Mononuclear cell (primary cell): ENCODE data around the gene PDGFA. TPM values are rescaled to one million over a fixed set of nuclear protein-coding genes. Genes with fewer than 3 reads are reported as not detected.

ENCODE experiments used
- H3K27me3 ChIP-seq: 2 replicates; pipeline ENCODE4 v1.6.0; 2011; ENCODE audit warnings: low read length, control low read depth; ENCODE audit not compliant: insufficient read depth
- H3K4me1 ChIP-seq: 2 replicates; pipeline ENCODE4 v1.5.1; 2011; ENCODE audit warnings: mild to moderate bottlenecking, low read length, control low read depth; ENCODE audit not compliant: insufficient read depth
- H3K4me3 ChIP-seq: 2 replicates; pipeline ENCODE4 v1.5.1; 2011; ENCODE audit warnings: mild to moderate bottlenecking, low read length, moderate library complexity
- H3K9me3 ChIP-seq: 2 replicates; pipeline ENCODE4 v1.5.1; 2011; ENCODE audit warnings: low read depth, mild to moderate bottlenecking, control low read depth, low read length
- total RNA-seq: library from RNA; depleted of rRNA; stranded (reverse); fragments of >200 nt; gene quantifications from one replicate; pipeline ENCODE4 v1.2.3, GENCODE V29; 2012

The PDGFA gene
- total RNA-seq, 1 donor: 6.1 TPM

DNA sequence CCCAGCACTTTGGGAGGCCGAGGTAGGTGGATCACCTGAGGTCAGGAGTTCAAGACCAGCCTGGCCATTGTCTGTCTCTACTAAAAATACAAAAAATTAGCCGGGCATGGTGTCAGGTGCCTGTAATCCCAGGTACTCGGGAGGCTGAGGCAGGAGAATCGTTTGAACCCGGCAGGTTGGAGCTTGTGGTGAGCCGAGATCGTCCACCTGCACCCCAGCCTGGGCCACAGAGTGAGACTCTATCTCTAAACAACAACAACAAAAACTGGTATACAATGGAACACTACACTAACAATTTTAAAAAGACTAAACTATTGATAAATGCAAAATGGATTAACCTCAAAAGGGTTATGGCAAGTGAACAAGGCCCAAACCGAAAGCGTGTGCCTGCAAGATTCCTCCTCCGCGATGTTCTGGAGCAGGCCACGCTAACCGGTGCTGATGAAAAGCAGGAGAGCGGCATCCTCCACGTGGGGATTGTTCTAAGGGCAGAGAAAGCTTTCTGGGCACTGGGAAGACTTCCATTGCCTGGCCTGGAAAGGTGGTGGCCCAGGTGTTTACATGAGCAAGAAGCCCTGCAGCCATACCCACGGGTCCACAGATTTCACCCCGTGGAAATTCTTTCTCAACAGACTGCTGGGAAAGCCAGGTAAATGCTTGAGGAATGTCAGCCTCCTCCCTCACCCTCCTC is 53.8 kb downstream of the PDGFA start:
- H3K4me1 ChIP-seq: peaks cover 14% of the 10 kb centered on the region
- no peak overlapping the region for H3K4me3 ChIP-seq
- no peaks in the 10 kb centered on the region for H3K27me3 ChIP-seq
- no peaks in the 10 kb centered on the region for H3K9me3 ChIP-seq

GRCh38 chr7:464454-465401 is 54.9 kb downstream of the PDGFA start:
- H3K27me3 ChIP-seq: no peaks in the 10 kb centered on the region
- H3K4me1 ChIP-seq: peaks cover 14% of the 10 kb centered on the region
- no peaks in the 10 kb centered on the region for H3K9me3 ChIP-seq
- no peak overlapping the region for H3K4me3 ChIP-seq

DNA sequence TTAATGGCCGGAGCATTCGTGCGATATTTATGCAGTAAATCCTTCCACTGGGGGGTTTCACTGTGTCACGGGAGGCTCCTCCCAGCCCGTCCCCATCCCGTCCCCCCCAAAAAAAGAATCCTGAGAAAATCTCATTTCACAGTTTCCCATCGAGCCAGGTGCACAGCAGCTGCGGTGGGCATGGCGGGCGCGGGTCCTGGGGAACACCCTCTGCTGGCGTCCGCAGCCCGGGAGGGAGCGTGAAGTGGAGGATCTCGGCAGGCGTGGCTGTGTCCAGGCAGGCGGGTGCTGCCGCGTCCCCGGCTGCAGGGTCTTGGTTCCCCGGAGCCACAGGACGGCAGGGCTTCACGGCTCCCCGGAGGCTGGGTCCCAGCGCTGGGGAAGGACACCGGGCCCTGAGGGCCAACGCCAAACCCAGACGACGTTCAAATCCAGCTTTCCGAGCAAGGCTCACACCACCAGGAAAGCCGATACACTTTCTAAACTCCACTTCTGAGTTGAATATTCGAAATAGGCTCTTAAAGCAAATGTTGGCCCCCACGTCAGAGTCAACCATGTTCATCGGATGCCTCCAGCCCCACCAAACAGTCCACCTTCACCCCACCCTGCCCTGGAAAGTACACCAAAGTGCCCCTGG is 55.7 kb downstream of the PDGFA start:
- H3K27me3 ChIP-seq: no peaks in the 10 kb centered on the region
- no peaks in the 10 kb centered on the region for H3K9me3 ChIP-seq
- H3K4me3 ChIP-seq: no peak overlapping the region
- peaks cover 7% of the 10 kb centered on the region for H3K4me1 ChIP-seq

DNA sequence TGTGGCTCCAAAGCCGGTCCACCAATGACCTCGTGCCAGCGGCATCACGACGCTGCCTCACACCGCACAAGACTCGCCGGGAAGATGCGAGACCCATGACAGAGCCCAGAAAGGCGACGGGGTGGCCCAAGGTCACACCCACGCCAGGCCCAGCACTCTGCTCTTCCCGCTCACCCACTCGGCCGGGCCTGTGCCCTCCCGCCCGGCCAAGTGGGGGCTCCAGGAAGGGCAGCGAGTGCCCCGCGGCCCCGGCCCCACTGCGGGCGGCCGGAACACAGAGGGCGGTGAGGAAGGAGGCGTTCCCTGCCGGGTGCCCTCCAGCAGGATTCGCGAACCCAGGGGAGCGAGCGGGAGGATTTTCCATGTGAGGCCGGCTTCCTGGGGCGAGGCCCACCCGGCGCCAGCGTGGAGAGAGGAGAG is 56.3 kb downstream of the PDGFA start:
- H3K4me3 ChIP-seq: no peak overlapping the region
- no peaks in the 10 kb centered on the region for H3K9me3 ChIP-seq
- no peaks in the 10 kb centered on the region for H3K27me3 ChIP-seq
- H3K4me1 ChIP-seq: peaks cover 1% of the 10 kb centered on the region

DNA sequence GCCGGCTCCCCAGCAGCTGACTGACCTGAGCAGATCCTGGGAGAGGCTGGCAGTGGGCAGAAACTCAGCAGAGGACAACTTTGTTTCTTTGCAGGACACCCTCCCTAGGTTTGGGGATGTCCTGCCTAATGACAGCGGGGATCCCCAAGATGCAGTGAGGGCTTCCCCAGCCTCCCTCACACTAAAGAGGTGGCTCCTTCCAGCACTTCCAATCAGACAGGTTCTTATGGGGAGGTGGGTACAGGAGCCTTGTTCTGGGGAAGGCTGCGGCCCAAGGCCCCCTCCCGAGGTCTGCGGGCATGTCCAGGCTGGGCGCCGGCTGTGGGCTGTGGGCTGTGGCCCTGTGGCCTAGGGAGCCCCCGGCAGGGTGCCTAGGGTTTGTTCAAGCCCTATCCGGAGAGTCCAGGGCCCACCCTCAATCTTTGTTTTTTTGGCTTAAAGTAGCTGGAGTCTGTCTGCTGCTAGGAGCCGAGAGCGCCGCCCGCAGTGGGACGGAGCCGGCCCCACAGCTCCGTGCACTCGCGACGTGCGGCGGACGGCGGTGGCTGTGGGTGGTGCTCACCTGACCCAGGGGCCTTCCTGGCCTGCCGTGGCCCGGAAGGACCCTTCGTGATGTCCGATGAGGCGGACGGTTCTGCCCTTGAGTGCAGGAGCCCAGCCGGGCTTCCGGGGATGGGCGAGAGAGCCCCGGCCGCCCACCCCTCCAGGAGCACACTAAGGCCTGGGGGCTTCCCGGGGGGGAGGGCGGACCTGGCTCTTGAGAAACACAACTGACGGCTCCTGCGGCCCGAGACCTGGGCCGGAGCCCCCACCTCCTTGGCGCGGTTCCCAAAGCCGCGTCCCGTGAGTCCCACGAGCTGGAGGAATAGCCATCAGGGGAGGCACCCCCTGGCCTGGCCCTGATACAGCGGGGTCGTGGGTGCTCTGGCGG is 57.2 kb downstream of the PDGFA start:
- H3K27me3 ChIP-seq: no peaks in the 10 kb centered on the region
- no peaks in the 10 kb centered on the region for H3K9me3 ChIP-seq
- H3K4me1 ChIP-seq: no peaks in the 10 kb centered on the region
- H3K4me3 ChIP-seq: no peak overlapping the region

GRCh38 chr7:461453-462172 is 58.0 kb downstream of the PDGFA start:
- H3K9me3 ChIP-seq: no peaks in the 10 kb centered on the region
- H3K4me1 ChIP-seq: no peaks in the 10 kb centered on the region
- no peak overlapping the region for H3K4me3 ChIP-seq
- no peaks in the 10 kb centered on the region for H3K27me3 ChIP-seq

- H3K9me3 ChIP-seq: no peaks in the 10 kb centered on the region
- no peaks in the 10 kb centered on the region for H3K27me3 ChIP-seq
- no peak overlapping the region for H3K4me3 ChIP-seq
- no peaks in the 10 kb centered on the region for H3K4me1 ChIP-seq
Observed at GRCh38 chr7:461117-461452, 58.6 kb downstream of the PDGFA start.

- Histone ChIP-seq H3K27me3 (no peaks in the 10 kb centered on the region), H3K4me3 (no peak overlapping the region), H3K4me1 (no peaks in the 10 kb centered on the region), H3K9me3 (no peaks in the 10 kb centered on the region)
Observed at GRCh38 chr7:460374-461116, 59.1 kb downstream of the PDGFA start.

- H3K4me3 ChIP-seq: no peak overlapping the region
- no peaks in the 10 kb centered on the region for H3K27me3 ChIP-seq
- no peaks in the 10 kb centered on the region for H3K4me1 ChIP-seq
- H3K9me3 ChIP-seq: no peaks in the 10 kb centered on the region
Observed at GRCh38 chr7:459584-460373, 59.9 kb downstream of the PDGFA start.

DNA sequence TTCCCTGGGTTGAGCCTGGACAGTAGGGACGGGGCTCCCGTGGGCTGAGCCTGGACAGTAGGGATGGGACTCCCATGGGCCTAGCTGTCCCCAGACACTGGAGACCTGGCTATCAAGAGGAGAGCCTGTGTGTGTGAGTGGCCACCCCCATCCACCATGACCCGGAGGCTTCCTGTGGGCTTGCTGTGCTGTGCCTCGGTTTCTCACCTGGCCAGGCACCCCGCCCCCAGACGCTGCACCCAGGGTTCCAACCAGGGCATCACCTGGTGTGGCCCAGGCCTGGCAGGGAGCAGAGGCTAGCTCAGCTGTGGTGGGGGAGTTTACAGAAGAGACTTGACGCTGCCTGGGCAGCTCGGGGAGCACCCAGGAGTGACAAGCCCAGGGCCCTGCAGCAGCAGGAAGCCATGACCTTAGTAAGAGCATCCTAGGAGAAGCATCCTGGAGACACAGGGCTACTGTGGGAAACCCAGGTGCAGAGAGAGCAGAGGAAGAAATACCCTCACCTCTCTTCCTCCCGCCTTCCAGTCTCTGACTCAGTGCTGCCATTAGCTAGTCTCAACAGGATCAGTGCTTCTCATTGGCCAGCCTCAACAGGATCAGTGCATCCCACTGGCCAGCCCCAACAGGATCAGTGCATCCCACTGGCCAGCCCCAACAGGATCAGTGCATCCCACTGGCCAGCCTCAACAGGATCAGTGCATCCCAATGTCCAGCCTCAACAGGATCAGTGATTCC is 61.0 kb downstream of the PDGFA start:
- H3K4me1 ChIP-seq: no peaks in the 10 kb centered on the region
- no peaks in the 10 kb centered on the region for H3K27me3 ChIP-seq
- H3K4me3 ChIP-seq: no peak overlapping the region
- no peaks in the 10 kb centered on the region for H3K9me3 ChIP-seq

GRCh38 chr7:457814-458510 is 61.7 kb downstream of the PDGFA start:
- Histone ChIP-seq H3K9me3 (no peaks in the 10 kb centered on the region), H3K27me3 (no peaks in the 10 kb centered on the region), H3K4me1 (no peaks in the 10 kb centered on the region), H3K4me3 (no peak overlapping the region)
